ENCODE results near the gene LENG9.

DNA sequence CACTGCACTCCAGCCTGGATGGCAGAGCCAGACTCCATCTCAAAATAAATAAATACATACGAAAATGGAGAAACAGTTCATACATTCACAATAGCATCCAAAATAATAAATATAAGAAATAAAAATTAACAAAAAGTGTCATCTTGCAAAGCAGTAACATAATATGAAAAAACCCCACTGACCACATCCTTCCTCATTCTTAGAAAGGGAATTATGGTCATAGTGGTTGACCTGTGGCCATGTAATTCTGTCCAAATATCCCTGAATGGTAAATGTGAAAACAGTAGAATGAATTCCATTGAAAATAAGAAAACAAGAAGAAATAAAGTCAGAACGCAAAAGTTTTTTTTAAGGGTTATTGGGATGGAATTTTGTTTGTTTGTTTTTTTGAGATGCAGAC is 16.5 kb upstream of the LENG9 start:
- TF ChIP-seq POLR2A (IDR thresholded peaks at IDR 0.05; ENCODE audit: low read length) (no peak), JUNB (IDR thresholded peaks at IDR 0.05) (no peak), RFX5 (IDR thresholded peaks at IDR 0.05) (no peak)
- TF ChIP-seq, protein P1, sequence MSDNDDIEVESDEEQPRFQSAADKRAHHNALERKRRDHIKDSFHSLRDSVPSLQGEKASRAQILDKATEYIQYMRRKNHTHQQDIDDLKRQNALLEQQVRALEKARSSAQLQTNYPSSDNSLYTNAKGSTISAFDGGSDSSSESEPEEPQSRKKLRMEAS (IDR thresholded peaks at IDR 0.05): no peak
